Gastroesophageal sphincter (tissue), 3 donors: ENCODE data around the gene ARID1B.

Experiments used
- EP300 ChIP-seq: sonication (generic); formaldehyde crosslinking; IDR thresholded peaks from one replicate; pipeline ENCODE4 v1.6.1; 2017; ENCODE audit warnings: antibody characterized with exemption, mild to moderate bottlenecking
- POLR2A ChIP-seq, 2 donors: fragments of 450-650 bp; IDR thresholded peaks; one replicate each; pipeline ENCODE4 v1.6.1; 2017; ENCODE audit warnings: antibody characterized with exemption in 2 of 2, mild to moderate bottlenecking in 2 of 2, moderate library complexity in 1 of 2
- POLR2AphosphoS5 ChIP-seq: sonication (generic); formaldehyde crosslinking; IDR thresholded peaks from one replicate; pipeline ENCODE4 v1.6.1; 2017; ENCODE audit warnings: antibody characterized with exemption
- TF ChIP-seq, protein P1 (sequence below), 4 experiments: fragments of 200-600 bp in 2 of 4; fragments of 450-650 bp in 2 of 4; sonication (generic) in 1 of 4; IDR thresholded peaks; one replicate each; pipeline ENCODE4 v1.5.1; 2017 to 2019; ENCODE audit warnings: antibody characterized with exemption in 4 of 4, mild to moderate bottlenecking in 2 of 4, moderate library complexity in 2 of 4

DNA sequence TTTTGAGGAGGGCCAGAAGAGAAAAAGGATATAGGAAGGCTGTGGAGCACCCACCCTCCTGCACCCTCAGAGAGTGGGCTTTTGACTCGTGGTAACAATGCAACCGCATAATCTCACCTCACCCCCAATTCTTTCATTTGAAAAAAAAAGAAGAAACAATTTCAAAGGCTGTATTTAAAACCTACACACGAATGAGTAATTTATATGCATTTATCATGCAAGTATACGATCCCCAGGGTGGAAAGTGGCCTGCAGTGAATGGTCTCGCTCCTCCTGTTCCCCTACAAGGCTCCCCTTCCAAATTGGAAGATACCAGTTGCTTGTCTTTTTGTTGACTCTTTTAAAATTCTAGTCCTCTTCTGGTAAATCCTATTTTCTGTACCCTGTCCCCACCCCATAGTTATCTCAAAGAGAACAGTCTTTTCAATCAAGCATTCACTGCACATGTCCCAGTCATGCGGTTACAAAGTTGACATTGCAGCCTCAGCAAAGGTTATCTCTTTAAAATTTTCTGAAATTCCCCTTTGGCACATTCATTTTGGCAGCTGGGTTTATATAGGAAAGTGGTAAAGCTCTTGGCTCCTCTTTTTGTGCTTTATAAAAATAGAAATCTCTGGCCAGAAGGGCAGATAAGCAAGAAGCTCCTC is 110.6 kb downstream of the ARID1B start:
- TF ChIP-seq, protein P1, sequence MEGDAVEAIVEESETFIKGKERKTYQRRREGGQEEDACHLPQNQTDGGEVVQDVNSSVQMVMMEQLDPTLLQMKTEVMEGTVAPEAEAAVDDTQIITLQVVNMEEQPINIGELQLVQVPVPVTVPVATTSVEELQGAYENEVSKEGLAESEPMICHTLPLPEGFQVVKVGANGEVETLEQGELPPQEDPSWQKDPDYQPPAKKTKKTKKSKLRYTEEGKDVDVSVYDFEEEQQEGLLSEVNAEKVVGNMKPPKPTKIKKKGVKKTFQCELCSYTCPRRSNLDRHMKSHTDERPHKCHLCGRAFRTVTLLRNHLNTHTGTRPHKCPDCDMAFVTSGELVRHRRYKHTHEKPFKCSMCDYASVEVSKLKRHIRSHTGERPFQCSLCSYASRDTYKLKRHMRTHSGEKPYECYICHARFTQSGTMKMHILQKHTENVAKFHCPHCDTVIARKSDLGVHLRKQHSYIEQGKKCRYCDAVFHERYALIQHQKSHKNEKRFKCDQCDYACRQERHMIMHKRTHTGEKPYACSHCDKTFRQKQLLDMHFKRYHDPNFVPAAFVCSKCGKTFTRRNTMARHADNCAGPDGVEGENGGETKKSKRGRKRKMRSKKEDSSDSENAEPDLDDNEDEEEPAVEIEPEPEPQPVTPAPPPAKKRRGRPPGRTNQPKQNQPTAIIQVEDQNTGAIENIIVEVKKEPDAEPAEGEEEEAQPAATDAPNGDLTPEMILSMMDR (IDR thresholded peaks at IDR 0.05), result no peak
- TF ChIP-seq POLR2A (IDR thresholded peaks at IDR 0.05) (no peak), EP300 (no peak), POLR2AphosphoS5 (no peak)
